Fibroblast of lung (primary cell): ENCODE data around the gene FGF3. TPM values are rescaled to one million over a fixed set of nuclear protein-coding genes. Genes with fewer than 3 reads are reported as not detected.

Experiments
- DNase-seq, 2 donors: peaks; one replicate each; pipeline versions ENCODE4 v3.0.0 to v3.0.0-alpha.2; 2010; ENCODE audit warnings: low read depth in 2 of 2
- H2AFZ ChIP-seq: 2 replicates; pipeline ENCODE4 v1.5.1; 2012; ENCODE audit warnings: low read length, control low read depth, inconsistent platforms
- H3K27ac ChIP-seq: 2 replicates; pipeline ENCODE4 v1.5.1; 2011; ENCODE audit warnings: low read length, control low read depth; ENCODE audit not compliant: insufficient read depth
- H3K27me3 ChIP-seq: 2 replicates; pipeline ENCODE4 v1.5.1; 2011; ENCODE audit warnings: mild to moderate bottlenecking, low read length; ENCODE audit not compliant: control insufficient read depth, insufficient read depth
- H3K36me3 ChIP-seq: 2 replicates; pipeline ENCODE4 v1.5.1; 2011; ENCODE audit warnings: low read length; ENCODE audit not compliant: control insufficient read depth, insufficient read depth
- H3K4me1 ChIP-seq: 2 replicates; pipeline ENCODE4 v1.5.1; 2011; ENCODE audit warnings: low read length; ENCODE audit not compliant: control insufficient read depth, insufficient read depth; ENCODE audit errors: extremely low read depth
- H3K4me2 ChIP-seq: 2 replicates; pipeline ENCODE4 v1.5.1; 2011; ENCODE audit warnings: low read length, control low read depth; ENCODE audit not compliant: insufficient read depth; ENCODE audit errors: extremely low read depth
- H3K4me3 ChIP-seq, 4 experiments: fragments of 200-600 bp in 1 of 4; sonication (generic) in 1 of 4; replicated peaks in 1 of 4; 2 replicates each; pipeline ENCODE4 v1.5.1; 2011 to 2016; ENCODE audit warnings: low read length in 4 of 4, low read depth in 3 of 4, mild to moderate bottlenecking in 3 of 4, control low read depth in 2 of 4, inconsistent platforms in 1 of 4, mixed read lengths in 1 of 4; ENCODE audit not compliant: insufficient read depth in 1 of 4; ENCODE audit errors: control extremely low read depth in 1 of 4
- H3K79me2 ChIP-seq: 2 replicates; pipeline ENCODE4 v1.5.1; 2012; ENCODE audit warnings: mild to moderate bottlenecking, low read length, inconsistent platforms; ENCODE audit not compliant: control insufficient read depth, insufficient read depth
- H3K9ac ChIP-seq: 2 replicates; pipeline ENCODE4 v1.5.1; 2011; ENCODE audit warnings: mild to moderate bottlenecking, low read length, control low read depth; ENCODE audit not compliant: insufficient read depth
- H3K9me3 ChIP-seq: 2 replicates; pipeline ENCODE4 v1.5.1; 2012; ENCODE audit warnings: low read depth, low read length; ENCODE audit not compliant: control insufficient read depth, insufficient read depth
- H4K20me1 ChIP-seq: 2 replicates; pipeline ENCODE4 v1.5.1; 2011; ENCODE audit warnings: low read length; ENCODE audit not compliant: control insufficient read depth, insufficient read depth; ENCODE audit errors: extremely low read depth
- EZH2 ChIP-seq: IDR thresholded peaks from 2 replicates; pipeline ENCODE4 v1.5.1; 2012; ENCODE audit warnings: low read length, control low read depth, mild to moderate bottlenecking; ENCODE audit errors: missing control alignments
- polyA plus RNA-seq, 2 donors: library from polyadenylated mRNA; depleted of rRNA in 1 of 2; stranded (reverse) in 1 of 2; unstranded in 1 of 2; fragments of >200 nt; gene quantifications; 2 replicates each; pipeline ENCODE4 v1.2.1, GENCODE V29; 2011 to 2012; ENCODE audit warnings: missing spikeins in 1 of 2
- total RNA-seq: library from RNA; depleted of rRNA; stranded (reverse); fragments of >200 nt; gene quantifications from 2 replicates; pipeline ENCODE4 v1.2.1, GENCODE V29; 2014
- TF ChIP-seq, protein P1 (sequence below), 2 donors: IDR thresholded peaks in 1 of 2; conservative IDR thresholded peaks in 1 of 2; 1 replicate in 1 of 2; 2 replicates in 1 of 2; pipeline ENCODE4 v1.5.1; 2011 to 2012; ENCODE audit warnings: low read length in 2 of 2, control low read depth in 1 of 2, inconsistent platforms in 1 of 2, low read depth in 1 of 2, mild to moderate bottlenecking in 1 of 2

The FGF3 gene
- total and polyA plus RNA-seq, 2 donors (not counting 1 experiment from before 2014, with no cell fraction given) = not detected

- H3K36me3 ChIP-seq = no peaks in the 10 kb centered on the region
- no peaks in the 10 kb centered on the region for H3K9me3 ChIP-seq
- H3K4me3 ChIP-seq = no peak overlapping the region
- H2AFZ ChIP-seq = no peak overlapping the region
- TF ChIP-seq, protein P1, sequence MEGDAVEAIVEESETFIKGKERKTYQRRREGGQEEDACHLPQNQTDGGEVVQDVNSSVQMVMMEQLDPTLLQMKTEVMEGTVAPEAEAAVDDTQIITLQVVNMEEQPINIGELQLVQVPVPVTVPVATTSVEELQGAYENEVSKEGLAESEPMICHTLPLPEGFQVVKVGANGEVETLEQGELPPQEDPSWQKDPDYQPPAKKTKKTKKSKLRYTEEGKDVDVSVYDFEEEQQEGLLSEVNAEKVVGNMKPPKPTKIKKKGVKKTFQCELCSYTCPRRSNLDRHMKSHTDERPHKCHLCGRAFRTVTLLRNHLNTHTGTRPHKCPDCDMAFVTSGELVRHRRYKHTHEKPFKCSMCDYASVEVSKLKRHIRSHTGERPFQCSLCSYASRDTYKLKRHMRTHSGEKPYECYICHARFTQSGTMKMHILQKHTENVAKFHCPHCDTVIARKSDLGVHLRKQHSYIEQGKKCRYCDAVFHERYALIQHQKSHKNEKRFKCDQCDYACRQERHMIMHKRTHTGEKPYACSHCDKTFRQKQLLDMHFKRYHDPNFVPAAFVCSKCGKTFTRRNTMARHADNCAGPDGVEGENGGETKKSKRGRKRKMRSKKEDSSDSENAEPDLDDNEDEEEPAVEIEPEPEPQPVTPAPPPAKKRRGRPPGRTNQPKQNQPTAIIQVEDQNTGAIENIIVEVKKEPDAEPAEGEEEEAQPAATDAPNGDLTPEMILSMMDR (conservative IDR thresholded peaks at IDR 0.05 in 1 of 2, IDR thresholded peaks at IDR 0.05 in 1 of 2; ENCODE audit: low read depth in 1 of 2, low read length in 2 of 2) = no peak
- no peak for TF ChIP-seq EZH2
- no peaks in the 10 kb centered on the region for H4K20me1 ChIP-seq
- no peak overlapping the region for H3K9ac ChIP-seq
- H3K79me2 ChIP-seq = no peaks in the 10 kb centered on the region
- DNase-seq = no peak
- no peak overlapping the region for H3K27ac ChIP-seq
- H3K4me2 ChIP-seq = no peak overlapping the region
- H3K27me3 ChIP-seq = peaks cover 33% of the 10 kb centered on the region
- no peaks in the 10 kb centered on the region for H3K4me1 ChIP-seq
Measured at GRCh38 chr11:69821511-69822040, 2.4 kb upstream of the FGF3 start.

GRCh38 chr11:69820441-69820840, 1.2 kb upstream of the FGF3 start:
- TF ChIP-seq, protein P1 (conservative IDR thresholded peaks at IDR 0.05 in 1 of 2, IDR thresholded peaks at IDR 0.05 in 1 of 2; ENCODE audit: low read depth in 1 of 2, low read length in 2 of 2) = no peak
- TF ChIP-seq EZH2 = no peak
- Histone ChIP-seq H3K4me3 (no peak overlapping the region), H3K4me2 (no peak overlapping the region), H3K27ac (no peak overlapping the region), H3K9me3 (no peaks in the 10 kb centered on the region), H3K9ac (no peak overlapping the region), H2AFZ (no peak overlapping the region), H3K79me2 (no peaks in the 10 kb centered on the region), H4K20me1 (no peaks in the 10 kb centered on the region), H3K27me3 (peaks cover 43% of the 10 kb centered on the region), H3K4me1 (no peaks in the 10 kb centered on the region), H3K36me3 (no peaks in the 10 kb centered on the region)
- no peak for DNase-seq

GRCh38 chr11:69819541-69820070, 390 bp upstream of the FGF3 start:
- no peak overlapping the region for H2AFZ ChIP-seq
- DNase-seq = no peak
- no peaks in the 10 kb centered on the region for H3K36me3 ChIP-seq
- H3K9ac ChIP-seq = no peak overlapping the region
- no peaks in the 10 kb centered on the region for H3K9me3 ChIP-seq
- H3K4me3 ChIP-seq = no peak overlapping the region
- no peak overlapping the region for H3K27ac ChIP-seq
- no peaks in the 10 kb centered on the region for H3K4me1 ChIP-seq
- no peaks in the 10 kb centered on the region for H3K79me2 ChIP-seq
- H3K4me2 ChIP-seq = no peak overlapping the region
- TF ChIP-seq EZH2 = no peak
- TF ChIP-seq, protein P1 (conservative IDR thresholded peaks at IDR 0.05 in 1 of 2, IDR thresholded peaks at IDR 0.05 in 1 of 2; ENCODE audit: low read depth in 1 of 2, low read length in 2 of 2) = no peak
- H4K20me1 ChIP-seq = no peaks in the 10 kb centered on the region
- H3K27me3 ChIP-seq = peaks cover 43% of the 10 kb centered on the region
